Measurements from ENCODE around the gene DNASE1. TPM values are rescaled to one million over a fixed set of nuclear protein-coding genes. Genes with fewer than 3 reads are reported as not detected.

Gene DNASE1
- polyA plus RNA-seq, 3 donors: 3.3 to 6.0 (median 4.7) TPM

GRCh38 chr16:3681206-3681605 is 26.7 kb downstream of the DNASE1 start:
- 37 to 82% (median 76%) methylated on average over 3 of the region's 3 CpGs for WGBS, 3 donors
- no peak overlapping the region for H3K27ac ChIP-seq (ENCODE audit: low read depth, low read length)

- WGBS, 3 donors: 62 to 90% (median 90%) methylated on average over 7 of the region's 7 CpGs
- H3K27ac ChIP-seq (ENCODE audit: low read depth, low read length): no peak overlapping the region
Measured at GRCh38 chr16:3687021-3687420, 32.5 kb downstream of the DNASE1 start.

DNA sequence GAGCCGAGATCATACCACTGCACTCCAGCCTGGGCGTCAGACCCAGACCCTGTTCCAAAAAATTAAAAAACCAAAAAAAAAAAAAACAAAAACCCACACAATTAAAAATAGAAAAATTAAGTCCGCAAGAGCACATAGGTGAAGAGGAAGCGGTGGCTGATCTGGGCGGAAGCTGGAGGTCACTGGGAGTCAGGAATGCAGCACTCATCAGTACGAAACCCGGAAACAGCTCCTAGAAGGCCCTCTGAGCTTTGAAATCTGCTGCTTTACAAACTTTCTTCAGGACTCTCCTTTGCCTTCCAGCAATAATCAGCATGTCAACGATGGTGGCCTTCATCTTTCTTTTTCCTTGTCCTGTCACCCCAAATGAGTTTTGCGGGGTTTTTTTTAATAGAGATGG is 33.3 kb downstream of the DNASE1 start:
- no peak overlapping the region for H3K27ac ChIP-seq (ENCODE audit: low read depth, low read length)
- 79 to 90% (median 85%) methylated on average over 9 of the region's 9 CpGs for WGBS, 3 donors

DNA sequence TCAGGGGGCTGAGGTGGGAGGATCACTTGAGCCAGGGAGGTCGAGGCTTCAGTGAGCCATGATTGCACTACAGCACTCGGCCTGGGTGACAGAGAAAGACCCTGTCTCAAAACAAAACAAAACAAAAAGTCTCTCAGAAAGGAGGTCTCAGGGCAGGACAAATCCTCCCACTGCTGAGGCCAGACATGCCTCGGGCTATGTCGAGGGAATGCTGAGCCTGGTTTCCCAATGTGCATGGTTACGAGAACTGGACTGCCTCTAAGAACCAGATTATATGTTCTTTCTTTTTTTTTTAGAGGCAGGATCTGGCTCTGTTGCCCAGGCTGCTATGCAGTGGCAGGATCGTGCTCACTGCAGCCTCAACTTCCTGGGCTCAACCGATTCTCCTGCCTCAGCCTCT is 35.2 kb downstream of the DNASE1 start:
- 90 to 95% (median 90%) methylated on average over 7 of the region's 7 CpGs for WGBS, 3 donors
- H3K27ac ChIP-seq (ENCODE audit: low read depth, low read length): no peak overlapping the region

- WGBS, 3 donors: 17 to 24% (median 22%) methylated on average over 18 of the region's 18 CpGs
- H3K27ac ChIP-seq (ENCODE audit: low read depth, low read length): no peak overlapping the region
Measured at GRCh38 chr16:3690470-3690928, 36.0 kb downstream of the DNASE1 start.

DNA sequence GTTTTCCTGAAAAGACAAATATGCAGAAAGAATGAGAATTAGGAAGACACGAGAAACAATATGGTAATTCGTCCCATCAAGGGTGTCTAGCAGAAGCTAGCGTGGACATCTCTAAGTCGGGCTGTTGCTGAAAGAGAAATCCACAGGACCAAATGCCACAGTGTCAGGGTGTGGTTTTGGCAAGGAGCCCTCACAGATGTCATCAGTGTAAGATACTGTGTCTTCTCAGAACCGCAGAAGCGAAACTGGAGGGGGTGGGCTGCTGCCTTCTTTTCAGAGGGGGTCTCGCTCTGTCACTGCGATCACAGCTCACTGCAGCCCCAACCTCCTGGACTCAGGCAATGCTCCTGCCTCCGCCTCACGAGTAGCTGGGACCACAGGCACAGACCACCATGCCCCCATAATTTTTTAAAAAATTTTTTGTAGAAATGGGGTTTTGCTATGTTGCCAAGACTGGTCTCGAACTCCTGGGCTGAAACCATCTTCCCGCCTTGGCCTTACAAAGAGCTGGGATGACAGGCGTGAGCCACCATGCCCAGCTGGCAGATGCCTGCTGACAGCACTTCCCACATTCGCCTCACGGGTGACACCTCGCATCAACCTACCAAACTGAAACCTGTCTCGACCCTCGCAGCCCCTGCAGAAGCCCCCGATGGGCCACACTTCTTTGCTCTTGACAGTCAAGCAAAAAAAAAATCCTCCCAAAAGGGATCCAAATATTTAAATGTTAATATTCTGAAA is 36.7 kb downstream of the DNASE1 start:
- 74 to 80% (median 76%) methylated on average over 19 of the region's 19 CpGs for WGBS, 3 donors
- H3K27ac ChIP-seq (ENCODE audit: low read depth, low read length): no peak overlapping the region

GRCh38 chr16:3691761-3692160 is 37.3 kb downstream of the DNASE1 start:
- no peak overlapping the region for H3K27ac ChIP-seq (ENCODE audit: low read depth, low read length)
- WGBS, 3 donors: 74 to 93% (median 80%) methylated on average over 12 of the region's 12 CpGs

DNA sequence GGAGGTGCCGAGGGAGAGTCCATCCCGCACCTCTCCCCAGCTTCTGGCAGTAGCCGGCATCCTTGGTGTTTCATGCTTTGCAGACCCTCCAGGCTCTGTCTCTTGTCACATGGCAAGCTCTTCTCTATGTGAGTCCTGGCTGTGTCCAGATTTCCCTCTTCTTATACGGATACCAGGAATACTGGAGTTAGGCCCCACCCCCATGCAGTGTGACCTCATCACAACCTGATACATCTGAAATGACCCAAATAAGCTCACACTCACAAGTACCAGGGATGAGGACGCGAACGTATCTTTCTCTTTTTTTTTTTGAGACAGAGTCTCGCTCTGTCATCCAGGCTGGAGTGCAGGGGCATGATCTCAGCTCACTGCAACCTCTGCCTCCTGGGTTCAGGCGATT is 39.6 kb downstream of the DNASE1 start:
- no peak overlapping the region for H3K27ac ChIP-seq (ENCODE audit: low read depth, low read length)
- WGBS, 3 donors: 92 to 94% (median 92%) methylated on average over 9 of the region's 9 CpGs

DNA sequence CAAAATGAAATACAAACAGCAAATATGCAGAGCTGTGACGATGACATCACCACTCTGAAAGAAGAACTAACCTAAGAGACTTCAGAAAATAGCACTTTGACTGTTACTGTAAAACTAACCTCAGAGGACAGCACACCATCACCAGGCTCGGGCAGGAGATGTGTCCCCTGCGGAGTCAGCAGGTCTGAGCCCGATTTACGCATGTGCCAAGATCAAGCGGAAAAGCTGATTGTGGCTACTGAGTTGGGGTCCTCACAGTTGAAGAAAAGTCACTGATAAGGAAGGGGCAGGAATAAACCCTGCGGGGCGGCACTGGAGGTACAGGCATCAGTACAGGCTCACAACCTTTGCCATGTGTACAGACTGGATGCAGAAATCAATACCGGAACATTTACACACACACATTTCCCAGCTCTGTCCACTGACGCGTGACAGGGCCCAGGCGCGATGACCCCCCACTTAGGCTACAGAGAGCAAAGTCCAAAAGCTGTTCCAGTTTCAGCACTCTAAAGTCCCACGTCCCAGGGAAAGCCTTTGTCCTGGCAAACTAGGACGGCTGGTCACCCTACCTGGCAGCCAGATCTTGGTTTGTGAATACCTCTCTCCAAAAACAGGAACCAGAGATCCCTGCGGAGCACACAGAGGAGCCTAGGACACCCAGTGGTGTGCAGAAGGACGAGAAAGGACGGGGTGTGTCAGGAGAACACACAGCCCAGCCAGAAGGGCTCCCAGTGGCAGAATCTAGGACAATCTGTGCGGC is 41.3 kb downstream of the DNASE1 start:
- H3K27ac ChIP-seq (ENCODE audit: low read depth, low read length): no peak overlapping the region
- 27 to 87% (median 82%) methylated on average over 19 of the region's 19 CpGs for WGBS, 3 donors

DNA sequence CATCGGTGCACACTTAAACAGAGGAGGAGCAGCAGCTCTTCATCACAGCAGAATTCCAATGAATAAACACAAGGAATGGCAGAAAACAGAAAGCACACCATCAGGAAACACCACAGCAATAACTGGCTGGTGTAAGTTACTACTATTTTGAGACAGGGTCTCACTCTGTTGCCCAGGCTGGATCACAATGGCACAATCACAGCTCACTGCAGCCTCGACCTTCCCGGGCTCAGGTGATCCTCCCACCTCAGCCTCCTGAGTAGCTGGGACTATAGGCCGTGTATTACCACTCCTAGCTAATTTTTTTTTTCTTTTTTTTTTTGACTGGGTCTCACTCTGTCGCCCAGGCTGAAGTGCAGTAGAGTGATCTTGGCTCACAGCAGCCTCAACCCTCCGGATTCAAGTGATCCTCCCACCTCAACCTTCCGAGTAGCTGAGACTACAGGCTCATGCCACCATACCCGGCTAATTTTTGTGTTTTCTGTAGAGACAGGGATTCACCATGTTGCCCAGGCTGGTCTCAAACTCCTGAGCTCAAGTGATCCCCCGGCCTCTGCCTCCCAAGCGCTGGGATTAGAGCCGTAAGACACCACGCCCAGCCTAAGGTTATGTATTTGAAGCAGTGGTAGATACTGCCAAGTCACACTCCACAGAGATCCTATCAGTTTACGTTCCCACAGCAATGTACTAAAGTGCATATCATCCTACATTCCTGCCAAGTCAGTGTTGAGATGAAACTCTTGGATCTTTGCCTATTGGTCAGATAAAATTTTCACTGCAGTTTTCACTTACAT is 42.1 kb downstream of the DNASE1 start:
- no peak overlapping the region for H3K27ac ChIP-seq (ENCODE audit: low read depth, low read length)
- 48 to 73% (median 65%) methylated on average over 13 of the region's 13 CpGs for WGBS, 3 donors

GRCh38 chr16:3698941-3699340 is 44.5 kb downstream of the DNASE1 start:
- WGBS, 3 donors: 52 to 86% (median 75%) methylated on average over 4 of the region's 4 CpGs
- no peak overlapping the region for H3K27ac ChIP-seq (ENCODE audit: low read depth, low read length)

GRCh38 chr16:3701531-3701930 is 47.0 kb downstream of the DNASE1 start:
- no peak overlapping the region for H3K27ac ChIP-seq (ENCODE audit: low read depth, low read length)
- WGBS, 3 donors: 85 to 93% (median 88%) methylated on average over 4 of the region's 4 CpGs

- 95 to 98% (median 96%) methylated on average over 7 of the region's 7 CpGs for WGBS, 3 donors
Measured at GRCh38 chr16:3702082-3702481, 47.6 kb downstream of the DNASE1 start.

GRCh38 chr16:3706253-3707012 is 51.9 kb downstream of the DNASE1 start:
- H3K27ac ChIP-seq (ENCODE audit: low read depth, low read length): no peak overlapping the region
- 86 to 93% (median 93%) methylated on average over 10 of the region's 10 CpGs for WGBS, 3 donors

More at GRCh38 chr16:3702082-3702481, 47.6 kb downstream of the DNASE1 start:
- no peak overlapping the region for H3K27ac ChIP-seq (ENCODE audit: low read depth, low read length)

Other genes with a start within 250 kb of the DNASE1 start
- gene ZNF597, start 211.2 kb upstream of the DNASE1 start, polyA plus RNA-seq: 1 to 10 TPM in 2 of 3 donors, under 1 TPM in 1; 0.58 to 1.5 (median 1.0) TPM
- gene NAA60, start 211.0 kb upstream of the DNASE1 start, polyA plus RNA-seq: 10 to 100 TPM; 25.0 to 32.4 (median 25.9) TPM
- not detected for gene C16orf90, start 159.2 kb upstream of the DNASE1 start, polyA plus RNA-seq
- 10 to 100 TPM in 1 of 3 donors, 1 to 10 TPM in 2; 8.5 to 16.5 (median 9.3) TPM for gene CLUAP1, start 153.7 kb upstream of the DNASE1 start, polyA plus RNA-seq
- under 1 TPM; 0.22 to 0.86 (median 0.26) TPM for gene NLRC3, start 77.3 kb upstream of the DNASE1 start, polyA plus RNA-seq
- 1 to 10 TPM in 2 of 3 donors, under 1 TPM in 1; 0.84 to 1.7 (median 1.3) TPM for gene SLX4, start 43.1 kb upstream of the DNASE1 start, polyA plus RNA-seq
- gene TRAP1, start 62.8 kb downstream of the DNASE1 start, polyA plus RNA-seq: 10 to 100 TPM; 52.4 to 87.2 (median 65.8) TPM
- gene CREBBP, start 226.0 kb downstream of the DNASE1 start, polyA plus RNA-seq: 10 to 100 TPM in 2 of 3 donors, 1 to 10 TPM in 1; 9.2 to 24.0 (median 17.3) TPM